ENCODE measurements around the gene SLC18A3.

SLC18A3 gene

GRCh38 chr10:49612513-49613164 is 2.5 kb downstream of the SLC18A3 start:
- no peak for DNase-seq

- DNase-seq, result no peak
Measured at GRCh38 chr10:49613165-49613881, 3.2 kb downstream of the SLC18A3 start.

- DNase-seq, result no peak
Measured at GRCh38 chr10:49613882-49614241, 3.8 kb downstream of the SLC18A3 start, which contains the start of gene CHAT. CHAT (plus strand) TSS chr10:49614037; CDS start chr10:49614190, 153 bp downstream.

GRCh38 chr10:49614242-49615198 is 4.4 kb downstream of the SLC18A3 start:
- no peak for DNase-seq

GRCh38 chr10:49615213-49615612 is 5.1 kb downstream of the SLC18A3 start:
- no peak for DNase-seq

- DNase-seq, result no peak
Measured at GRCh38 chr10:49615721-49616120, 5.6 kb downstream of the SLC18A3 start.

GRCh38 chr10:49616421-49617101 is 6.5 kb downstream of the SLC18A3 start:
- DNase-seq, result no peak

GRCh38 chr10:49617121-49618020 is 7.3 kb downstream of the SLC18A3 start:
- no peak for DNase-seq

GRCh38 chr10:49618821-49619220 is 8.7 kb downstream of the SLC18A3 start:
- no peak for DNase-seq

- no peak for DNase-seq
Measured at GRCh38 chr10:49619613-49620012, 9.5 kb downstream of the SLC18A3 start.

- DNase-seq, result no peak
Measured at GRCh38 chr10:49620286-49620810, 10.2 kb downstream of the SLC18A3 start.

- DNase-seq, result no peak
Measured at GRCh38 chr10:49620841-49621378, 10.8 kb downstream of the SLC18A3 start.

- no peak for DNase-seq
Measured at GRCh38 chr10:49621561-49621960, 11.5 kb downstream of the SLC18A3 start.

GRCh38 chr10:49622426-49623425 is 12.6 kb downstream of the SLC18A3 start:
- no peak for DNase-seq

GRCh38 chr10:49624629-49625028 is 14.5 kb downstream of the SLC18A3 start:
- no peak for DNase-seq

GRCh38 chr10:49625411-49625810 is 15.3 kb downstream of the SLC18A3 start:
- no peak for DNase-seq

- DNase-seq, result no peak
Measured at GRCh38 chr10:49627038-49627437, 16.9 kb downstream of the SLC18A3 start.

GRCh38 chr10:49627644-49628247 is 17.6 kb downstream of the SLC18A3 start:
- DNase-seq, result no peak

GRCh38 chr10:49628599-49628998 is 18.5 kb downstream of the SLC18A3 start:
- no peak for DNase-seq

All from CD4-positive, alpha-beta T cell treated with Interleukin-12 subunit alpha and Interleukin-12 subunit beta, for 1 hour (primary cell).